ENCODE measurements around the gene MYO5B.
"Not testable (repeated sequence)": the region's sequence is repeated elsewhere in the genome, so short reads cannot be mapped to it uniquely, and the experiment has no call there.

Gene MYO5B

GRCh38 chr18:50194631-50195532 lies at the start of gene MYO5B:
TSS of gene MYO5B (minus strand) at chr18:50195147. CDS start at chr18:50194793, 354 bp downstream.
- peak; percentile 82 for DNase-seq

GRCh38 chr18:50241768-50242167 lies 46.8 kb upstream of the MYO5B start:
- DNase-seq, result not testable (repeated sequence)

DNA sequence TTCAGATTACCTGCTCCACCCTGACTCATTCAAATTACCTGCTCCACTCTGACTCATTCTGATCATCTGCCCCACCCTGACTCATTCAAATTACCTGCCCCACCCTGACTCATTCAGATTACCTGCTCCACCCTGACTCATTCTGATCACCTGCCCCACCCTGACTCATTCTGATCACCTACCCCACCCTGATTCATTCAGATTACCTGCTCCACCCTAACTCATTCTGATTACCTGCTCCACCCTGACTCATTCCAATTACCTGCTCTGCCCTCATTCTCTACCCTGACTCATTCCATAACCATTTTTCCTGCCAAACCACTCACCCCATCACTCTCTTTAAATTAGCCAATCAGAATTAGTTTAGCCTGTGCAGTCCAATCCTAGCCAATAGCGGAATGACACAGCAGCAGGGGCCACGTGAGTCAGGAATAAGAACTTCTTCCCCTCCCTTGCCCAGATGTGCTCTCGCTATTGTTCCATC lies 45.2 kb upstream of the MYO5B start:
- DNase-seq, result no peak

GRCh38 chr18:50232419-50232818 lies 37.5 kb upstream of the MYO5B start:
- no peak for DNase-seq

DNA sequence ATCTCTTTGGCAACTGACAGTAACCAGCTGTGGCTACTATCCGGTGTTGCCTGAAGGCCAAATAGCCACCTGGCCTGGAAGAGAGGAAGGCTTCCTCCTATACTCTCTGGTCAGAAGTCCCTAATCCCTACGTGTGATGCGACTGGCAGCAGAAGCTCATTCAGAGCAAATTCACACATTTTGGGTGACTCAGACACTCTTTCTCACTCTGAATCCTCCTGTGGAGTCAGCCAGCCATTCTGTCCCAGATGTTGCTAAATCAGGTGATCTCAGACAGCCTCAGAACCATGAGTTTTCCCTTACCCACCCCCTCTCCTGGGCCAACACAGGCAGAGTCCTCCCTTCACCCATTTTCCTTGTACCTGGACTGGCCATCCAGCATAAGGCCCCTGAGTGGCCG lies 36.7 kb upstream of the MYO5B start:
- no peak for DNase-seq

- DNase-seq, result not testable (repeated sequence)
These were observed 25.3 kb upstream of the MYO5B start for GRCh38 chr18:50220249-50220648.

- no peak for DNase-seq
These were observed 23.7 kb upstream of the MYO5B start for GRCh38 chr18:50218432-50219197.

DNA sequence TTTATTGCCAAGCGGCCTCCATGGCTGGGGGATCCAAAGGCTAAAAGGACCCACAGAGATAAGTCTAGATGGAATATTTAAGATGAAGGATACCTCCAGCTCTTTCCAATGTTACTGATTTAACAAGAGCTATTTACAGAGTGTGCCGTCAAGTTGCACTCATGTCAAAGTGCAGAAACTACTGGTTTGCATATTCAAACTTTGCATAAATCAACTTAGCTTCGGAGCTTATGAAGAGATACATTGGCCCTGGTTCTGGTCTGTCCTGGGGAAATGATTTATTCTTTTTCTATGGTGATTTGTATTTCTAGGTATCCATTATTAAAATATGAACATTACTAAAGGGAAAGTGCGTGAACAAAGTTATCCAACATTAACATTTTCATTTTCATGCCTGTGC lies 14.4 kb upstream of the MYO5B start:
- DNase-seq, result no peak

DNA sequence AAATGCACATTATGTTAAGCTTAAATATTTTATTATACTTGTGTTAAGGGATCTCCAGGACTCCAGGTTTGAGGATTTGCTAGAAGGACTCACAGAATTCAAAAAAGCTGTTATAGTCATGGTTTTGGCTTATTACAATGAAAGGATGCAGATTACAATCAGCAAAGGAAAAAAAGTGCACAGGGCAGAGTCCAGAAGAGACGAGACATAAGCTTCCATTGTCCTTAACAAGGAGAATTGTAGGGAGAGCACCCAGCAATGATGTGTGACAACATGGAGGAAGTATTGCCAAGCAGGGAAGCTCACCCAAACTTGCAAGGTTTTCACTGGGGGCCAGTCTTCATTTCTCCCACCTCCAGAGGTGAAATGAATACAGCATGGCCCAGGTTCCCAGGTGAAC lies 12.8 kb upstream of the MYO5B start:
- DNase-seq, result no peak

DNA sequence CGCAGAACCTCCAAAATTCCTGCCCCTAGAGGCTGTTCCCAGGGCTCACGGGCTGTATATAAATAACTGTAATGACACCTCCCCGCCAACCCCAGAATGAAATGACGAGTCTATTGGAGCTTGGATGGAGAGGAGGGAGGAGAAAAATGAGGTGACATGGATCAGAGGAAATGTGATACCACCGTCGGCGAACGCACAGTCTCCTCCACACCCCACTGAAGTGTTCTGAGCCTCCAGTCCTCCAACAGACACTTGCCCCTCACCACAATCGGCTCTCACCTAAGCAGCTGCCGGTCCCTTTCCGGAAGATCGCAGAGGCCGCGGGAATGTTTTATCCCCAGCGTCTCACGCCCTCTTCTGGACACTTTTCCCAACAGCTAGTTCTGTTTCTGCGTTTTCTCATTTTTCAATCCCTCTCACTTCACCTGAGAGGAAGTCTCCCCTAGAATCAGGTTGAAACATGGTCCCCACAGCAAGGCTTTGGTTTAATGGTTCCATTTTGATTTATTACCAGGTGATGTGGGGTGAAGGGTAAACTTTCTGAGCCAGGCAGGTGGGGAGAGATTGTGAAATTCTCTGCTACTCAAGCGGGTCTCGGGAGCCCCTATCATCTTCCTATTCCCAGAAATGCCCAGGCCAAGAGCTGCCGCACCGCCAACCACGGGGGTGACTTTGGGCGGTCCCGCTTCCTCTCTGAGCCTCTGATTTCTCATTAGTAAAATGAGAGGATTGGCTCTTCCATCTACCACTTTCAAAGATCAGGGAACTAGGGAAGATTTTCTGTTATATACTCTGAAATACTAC lies 9.1 kb upstream of the MYO5B start:
- peak; percentile 61 for DNase-seq

DNA sequence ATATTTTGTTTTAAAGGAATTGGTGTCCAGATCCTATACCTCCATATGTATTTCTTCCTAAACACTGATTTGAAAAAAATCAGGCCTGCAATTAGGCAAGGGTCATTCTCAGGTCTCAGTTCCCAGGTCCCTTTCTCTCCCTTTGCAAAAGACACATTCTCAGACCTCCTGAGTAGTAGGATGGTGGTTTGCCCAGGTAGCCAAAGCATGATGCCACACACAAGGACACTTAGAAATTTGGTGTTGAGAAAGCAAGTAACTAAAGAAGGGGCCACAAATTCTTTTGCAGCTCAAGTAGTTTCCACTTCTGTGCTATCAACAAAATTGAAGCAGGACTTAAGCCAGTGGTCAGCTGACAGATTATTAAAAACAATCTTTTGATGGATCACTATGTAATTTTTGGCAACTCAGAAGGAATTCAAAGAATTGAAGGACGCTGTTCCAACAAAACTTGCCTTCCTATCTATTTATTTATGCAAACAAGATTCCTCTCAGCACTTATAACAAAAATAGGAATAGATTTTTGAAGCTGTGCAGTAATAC lies 6.6 kb upstream of the MYO5B start:
- no peak for DNase-seq

GRCh38 chr18:50199921-50200320 lies 5.0 kb upstream of the MYO5B start:
- DNase-seq, result no peak

- DNase-seq, result no peak
These were observed 4.5 kb upstream of the MYO5B start for GRCh38 chr18:50199346-50199855.

- DNase-seq, result no peak
These were observed 1.3 kb upstream of the MYO5B start for GRCh38 chr18:50196261-50196660.

DNA sequence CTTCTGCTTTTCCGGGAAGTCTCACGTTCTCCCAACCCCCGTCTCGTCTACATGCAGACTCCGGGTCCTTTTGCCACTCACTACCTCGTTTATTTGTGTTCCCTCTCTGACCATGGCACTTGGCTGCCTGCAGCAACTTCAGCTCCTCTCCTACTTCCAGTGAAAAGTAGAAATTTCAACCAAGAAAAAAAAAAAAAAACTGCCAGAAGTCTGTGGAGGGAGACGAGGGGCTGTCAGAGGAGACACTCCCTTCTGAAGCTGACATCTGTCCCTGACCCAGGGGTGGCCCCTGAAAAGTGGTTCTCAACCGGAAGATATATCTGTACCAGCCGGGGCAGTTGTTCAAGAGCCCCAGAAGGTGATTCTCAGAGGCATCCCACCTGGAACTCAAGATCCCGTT lies 742 bp upstream of the MYO5B start:
- no peak for DNase-seq

GRCh38 chr18:50193796-50194630 lies 934 bp downstream of the MYO5B start:
- no peak for DNase-seq

GRCh38 chr18:50192995-50193795 lies 1.8 kb downstream of the MYO5B start:
- no peak for DNase-seq

- DNase-seq, result no peak
These were observed 4.0 kb downstream of the MYO5B start for GRCh38 chr18:50190926-50191325.

DNA sequence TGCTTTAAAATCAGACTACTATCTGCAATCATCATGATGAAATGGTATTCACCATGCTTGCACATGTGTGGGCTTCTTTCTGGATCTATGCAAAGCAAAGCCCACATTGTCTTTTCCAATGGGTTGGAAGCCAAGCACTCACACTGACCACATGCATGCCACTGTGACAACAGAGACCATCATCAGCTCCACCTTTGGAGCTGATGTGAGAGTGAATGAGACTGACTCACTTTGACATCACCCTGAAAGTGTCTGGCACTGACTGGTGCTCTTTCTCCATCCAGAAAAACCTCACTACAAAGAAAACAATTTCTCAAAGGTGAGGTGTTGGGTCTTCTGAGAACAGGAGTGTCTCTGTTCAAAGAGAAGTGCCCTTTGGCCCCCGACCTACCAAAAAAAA lies 4.7 kb downstream of the MYO5B start:
- DNase-seq, result no peak

- DNase-seq, result no peak
These were observed 5.8 kb downstream of the MYO5B start for GRCh38 chr18:50189160-50189559.

GRCh38 chr18:50188652-50189051 lies 6.3 kb downstream of the MYO5B start:
- no peak for DNase-seq
